ENCODE measurements around the gene FBXW5. TPM values are rescaled to one million over a fixed set of nuclear protein-coding genes. Genes with fewer than 3 reads are reported as not detected.

FBXW5 gene
- total and polyA plus RNA-seq, 10 of the 15 experiments (the other 5 are each of a cell fraction or from before 2014, with no cell fraction given), result 0.21 to 97.3 (median 44.5) TPM

DNA sequence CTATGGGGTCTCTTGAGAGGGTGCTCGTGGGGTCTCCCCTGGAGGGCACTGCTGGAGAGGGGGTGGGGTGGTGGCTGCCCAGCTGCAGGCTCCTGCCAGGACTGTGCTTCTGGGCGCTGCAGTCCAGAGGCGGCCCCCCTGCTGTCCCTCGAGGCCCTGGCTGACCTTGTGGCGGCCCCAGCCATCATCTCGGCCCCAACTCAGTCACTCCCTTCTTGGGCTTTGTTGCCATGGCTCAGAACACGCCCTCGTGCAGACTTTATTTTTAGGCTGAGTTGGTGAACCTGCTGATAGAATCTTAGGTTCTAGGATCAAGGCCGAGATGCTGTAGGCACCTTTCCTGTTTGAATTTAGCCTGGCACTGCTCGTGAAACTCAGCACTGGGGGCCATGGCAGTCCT, 22.8 kb downstream of the FBXW5 start (continued):
- no peak for TF ChIP-seq RFX5 (IDR thresholded peaks at IDR 0.05; ENCODE audit: low read depth, low read length)

DNA sequence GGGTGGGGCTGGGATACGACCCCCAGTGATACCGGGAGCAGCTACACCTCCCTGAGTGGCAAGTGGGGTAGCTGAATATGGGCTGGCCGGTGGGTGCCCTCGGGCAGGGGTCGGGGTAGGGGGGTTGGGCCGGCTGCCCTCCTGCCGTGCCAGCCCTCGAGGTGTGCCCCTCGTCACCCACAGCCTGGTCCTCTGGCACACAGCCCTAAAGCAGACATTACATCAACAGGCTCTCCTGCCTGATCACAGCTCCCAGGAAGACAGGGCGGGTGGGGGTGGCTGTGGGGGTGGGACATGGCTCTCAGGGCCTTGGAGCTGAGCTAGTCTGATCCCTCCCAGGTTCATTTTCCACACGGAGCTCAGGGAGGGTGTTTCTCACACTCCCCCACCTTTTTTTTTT, 23.2 kb downstream of the FBXW5 start:
- no peak for ATAC-seq

More for the DNA sequence above, 23.2 kb downstream of the FBXW5 start:
- H3K9me3 ChIP-seq (replicated peaks; ENCODE audit: control insufficient read depth, insufficient read depth, low read length), result no peaks in the 10 kb centered on the region
- no peak overlapping the region for H3K9ac ChIP-seq (ENCODE audit: control insufficient read depth, insufficient read depth, low read length)
- H3K4me1 ChIP-seq (ENCODE audit: control insufficient read depth, insufficient read depth, low read length), result no peaks in the 10 kb centered on the region
- ChIA-PET CTCF (no interaction called here), RAD21 (ENCODE audit: unreplicated experiment) (interaction anchor here (0.6 kb wide), 1 partner anchor 66 kb away, joined by 3 read pairs; no protein-coding TSS in a partner anchor), SMC1A (ENCODE audit: uncharacterized antibody, unreplicated experiment) (no interaction called here), POLR2A (interaction anchor here (0.6 kb wide), 1 partner anchor 230 kb away, joined by 3 read pairs; no protein-coding TSS in a partner anchor)
- H4K20me1 ChIP-seq (ENCODE audit: control insufficient read depth, insufficient read depth), result no peaks in the 10 kb centered on the region
- no peak overlapping the region for H3K4me3 ChIP-seq
- H3K36me3 ChIP-seq (ENCODE audit: control insufficient read depth in 2 of 2, insufficient read depth in 2 of 2, low read length in 1 of 2), result peaks cover 36 to 47% of the 10 kb centered on the region in 2 experiments; a peak in 3 of 4 replicates
- H2AFZ ChIP-seq (ENCODE audit: control insufficient read depth, low read depth, low read length), result no peak overlapping the region
- WGBS (ENCODE audit: insufficient coverage, insufficient replicate concordance, low lambda C conversion rate, missing lambda C conversion rate), result 86% methylated on average over 10 of the region's 11 CpGs
- FAIRE-seq, result no peak
- no peak for DNase-seq (ENCODE audit: low read depth, low spot score)
- H3K27me3 ChIP-seq (replicated peaks in 1 of 2; ENCODE audit: control insufficient read depth in 2 of 2, insufficient read depth in 2 of 2, low read length in 1 of 2), result no peaks in the 10 kb centered on the region
- no peak overlapping the region for H3K4me2 ChIP-seq (ENCODE audit: control insufficient read depth, insufficient read depth)
- intact Hi-C loops (cut with micrococcal nuclease; ENCODE audit: unreplicated experiment), result no loop called here
- BruUV-seq (replicated peaks), result no TSS peak
- TF ChIP-seq, protein P1, sequence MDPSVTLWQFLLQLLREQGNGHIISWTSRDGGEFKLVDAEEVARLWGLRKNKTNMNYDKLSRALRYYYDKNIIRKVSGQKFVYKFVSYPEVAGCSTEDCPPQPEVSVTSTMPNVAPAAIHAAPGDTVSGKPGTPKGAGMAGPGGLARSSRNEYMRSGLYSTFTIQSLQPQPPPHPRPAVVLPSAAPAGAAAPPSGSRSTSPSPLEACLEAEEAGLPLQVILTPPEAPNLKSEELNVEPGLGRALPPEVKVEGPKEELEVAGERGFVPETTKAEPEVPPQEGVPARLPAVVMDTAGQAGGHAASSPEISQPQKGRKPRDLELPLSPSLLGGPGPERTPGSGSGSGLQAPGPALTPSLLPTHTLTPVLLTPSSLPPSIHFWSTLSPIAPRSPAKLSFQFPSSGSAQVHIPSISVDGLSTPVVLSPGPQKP (IDR thresholded peaks at IDR 0.05; ENCODE audit: low read depth, low read length), result no peak
- TF ChIP-seq BACH1 (IDR thresholded peaks at IDR 0.05; ENCODE audit: borderline replicate concordance), result no peak
- no peak for TF ChIP-seq MTA2 (IDR thresholded peaks at IDR 0.05; ENCODE audit: low read depth)
- no peak for TF ChIP-seq CHD1 (IDR thresholded peaks at IDR 0.05; ENCODE audit: low read depth, low read length)
- TF ChIP-seq PAX8 (IDR thresholded peaks at IDR 0.05), result no peak
- no peak for TF ChIP-seq IKZF2 (IDR thresholded peaks at IDR 0.05)
- no peak for TF ChIP-seq BHLHE40 (IDR thresholded peaks at IDR 0.05; ENCODE audit: borderline replicate concordance in 1 of 2, low read depth in 2 of 2, low read length in 1 of 2)
- TF ChIP-seq, protein P2, sequence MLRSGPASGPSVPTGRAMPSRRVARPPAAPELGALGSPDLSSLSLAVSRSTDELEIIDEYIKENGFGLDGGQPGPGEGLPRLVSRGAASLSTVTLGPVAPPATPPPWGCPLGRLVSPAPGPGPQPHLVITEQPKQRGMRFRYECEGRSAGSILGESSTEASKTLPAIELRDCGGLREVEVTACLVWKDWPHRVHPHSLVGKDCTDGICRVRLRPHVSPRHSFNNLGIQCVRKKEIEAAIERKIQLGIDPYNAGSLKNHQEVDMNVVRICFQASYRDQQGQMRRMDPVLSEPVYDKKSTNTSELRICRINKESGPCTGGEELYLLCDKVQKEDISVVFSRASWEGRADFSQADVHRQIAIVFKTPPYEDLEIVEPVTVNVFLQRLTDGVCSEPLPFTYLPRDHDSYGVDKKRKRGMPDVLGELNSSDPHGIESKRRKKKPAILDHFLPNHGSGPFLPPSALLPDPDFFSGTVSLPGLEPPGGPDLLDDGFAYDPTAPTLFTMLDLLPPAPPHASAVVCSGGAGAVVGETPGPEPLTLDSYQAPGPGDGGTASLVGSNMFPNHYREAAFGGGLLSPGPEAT (IDR thresholded peaks at IDR 0.05; ENCODE audit: low read depth), result no peak
- TF ChIP-seq MYC (IDR thresholded peaks at IDR 0.05; ENCODE audit: insufficient read depth, insufficient read length, insufficient replicate concordance, low read length, severe bottlenecking), result no peak
- no peak for TF ChIP-seq ZNF24 (IDR thresholded peaks at IDR 0.05)
- TF ChIP-seq EGR1 (IDR thresholded peaks at IDR 0.05; ENCODE audit: borderline replicate concordance in 1 of 2, low read depth in 2 of 2, low read length in 2 of 2), result no peak
- no peak for TF ChIP-seq RELA (IDR thresholded peaks at IDR 0.05; ENCODE audit: borderline replicate concordance, partially characterized antibody)
- TF ChIP-seq STAT1 (conservative IDR thresholded peaks at IDR 0.05), result no peak
- TF ChIP-seq, protein P3, sequence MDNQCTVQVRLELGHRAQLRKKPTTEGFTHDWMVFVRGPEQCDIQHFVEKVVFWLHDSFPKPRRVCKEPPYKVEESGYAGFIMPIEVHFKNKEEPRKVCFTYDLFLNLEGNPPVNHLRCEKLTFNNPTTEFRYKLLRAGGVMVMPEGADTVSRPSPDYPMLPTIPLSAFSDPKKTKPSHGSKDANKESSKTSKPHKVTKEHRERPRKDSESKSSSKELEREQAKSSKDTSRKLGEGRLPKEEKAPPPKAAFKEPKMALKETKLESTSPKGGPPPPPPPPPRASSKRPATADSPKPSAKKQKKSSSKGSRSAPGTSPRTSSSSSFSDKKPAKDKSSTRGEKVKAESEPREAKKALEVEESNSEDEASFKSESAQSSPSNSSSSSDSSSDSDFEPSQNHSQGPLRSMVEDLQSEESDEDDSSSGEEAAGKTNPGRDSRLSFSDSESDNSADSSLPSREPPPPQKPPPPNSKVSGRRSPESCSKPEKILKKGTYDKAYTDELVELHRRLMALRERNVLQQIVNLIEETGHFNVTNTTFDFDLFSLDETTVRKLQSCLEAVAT (IDR thresholded peaks at IDR 0.05), result no peak
- no peaks in the 10 kb centered on the region for H3K79me2 ChIP-seq (ENCODE audit: control insufficient read depth, insufficient read depth, low read length)
- no peak overlapping the region for H3K27ac ChIP-seq (ENCODE audit: control insufficient read depth, insufficient read depth)
- in situ Hi-C loops (cut with MboI), result no loop called here
